H1 (cell line): ENCODE data around the gene CCDC33. TPM values are rescaled to one million over a fixed set of nuclear protein-coding genes. Genes with fewer than 3 reads are reported as not detected.

Source experiments
- CTCF ChIA-PET: fragments of 300-600 bp; sonication (Branson Sonifier 250); formaldehyde crosslinking; loops from one replicate; lab custom pipeline; 2021; ENCODE audit not compliant: partially characterized antibody; lab: Charles Lee
- POLR2A ChIA-PET: fragments of 300-600 bp; sonication (Branson Sonifier 250); formaldehyde crosslinking; loops from one replicate; lab custom pipeline; 2021; ENCODE audit warnings: inconsistent platforms; ENCODE audit not compliant: partially characterized antibody; lab: Charles Lee
- DNase-seq, 2 experiments: peaks; one replicate each; pipeline versions ENCODE4 v3.0.0 to v3.0.0-alpha.2; 2010 to 2022; ENCODE audit warnings: low spot score in 2 of 2, low read depth in 1 of 2, mixed read lengths in 1 of 2
- FAIRE-seq: peaks from 2 replicates; lab custom pipeline; 2011; peaks lifted over from hg19 to GRCh38; lab: Jason Lieb, UNC
- H2AFZ ChIP-seq: 2 replicates; pipeline ENCODE4 v1.8.1; 2012; ENCODE audit warnings: low read length, inconsistent platforms
- H2AK5ac ChIP-seq: 2 replicates; pipeline ENCODE4 v1.6.1; 2013; ENCODE audit warnings: low read depth, low read length
- H2BK120ac ChIP-seq: replicated peaks from 2 replicates; pipeline ENCODE3; 2013; ENCODE audit warnings: low read depth, low read length, inconsistent platforms
- H2BK12ac ChIP-seq: 2 replicates; pipeline ENCODE4 v1.6.1; 2013; ENCODE audit warnings: low read depth, low read length
- H2BK15ac ChIP-seq: 2 replicates; pipeline ENCODE4 v1.6.1; 2013; ENCODE audit warnings: low read length
- H2BK20ac ChIP-seq: 2 replicates; pipeline ENCODE4 v1.6.1; 2013; ENCODE audit warnings: low read length
- H2BK5ac ChIP-seq: 2 replicates; pipeline ENCODE4 v1.6.1; 2013; ENCODE audit warnings: low read depth, low read length
- H3K14ac ChIP-seq: 2 replicates; pipeline ENCODE4 v1.6.1; 2013; ENCODE audit warnings: inconsistent platforms; ENCODE audit not compliant: insufficient read length
- H3K18ac ChIP-seq: 2 replicates; pipeline ENCODE4 v1.6.1; 2013; ENCODE audit warnings: low read length; ENCODE audit errors: extremely low read depth
- H3K23ac ChIP-seq: 2 replicates; pipeline ENCODE4 v1.6.1; 2013; ENCODE audit warnings: inconsistent platforms; ENCODE audit not compliant: insufficient read length
- H3K23me2 ChIP-seq: 2 replicates; pipeline ENCODE4 v1.6.1; 2013; ENCODE audit warnings: low read depth, low read length
- H3K27ac ChIP-seq: 2 replicates; pipeline ENCODE4 v1.6.1; 2011; ENCODE audit warnings: low read depth, low read length, inconsistent platforms
- H3K27me3 ChIP-seq, 4 experiments: replicated peaks in 1 of 4; 1 replicate in 1 of 4; 2 replicates in 3 of 4; pipeline versions ENCODE4 v1.6.1 to v1.8.1; 2011 to 2013; ENCODE audit warnings: low read length in 3 of 4, mild to moderate bottlenecking in 3 of 4, inconsistent platforms in 2 of 4, mixed read lengths in 2 of 4, moderate library complexity in 1 of 4; ENCODE audit not compliant: control insufficient read depth in 3 of 4, insufficient read depth in 3 of 4; ENCODE audit errors: extremely low read depth in 1 of 4
- H3K36me3 ChIP-seq, 4 experiments: 2 replicates each; pipeline versions ENCODE4 v1.6.1 to v1.8.1; 2011 to 2013; ENCODE audit warnings: mild to moderate bottlenecking in 4 of 4, low read length in 3 of 4, moderate library complexity in 2 of 4, control low read depth in 1 of 4, inconsistent platforms in 1 of 4; ENCODE audit not compliant: insufficient read depth in 4 of 4, control insufficient read depth in 2 of 4
- H3K4ac ChIP-seq: replicated peaks from 2 replicates; pipeline ENCODE3; 2013; ENCODE audit warnings: low read length, low read depth, mixed read lengths, inconsistent platforms; ENCODE audit not compliant: insufficient read length
- H3K4me1 ChIP-seq, 4 experiments: replicated peaks in 1 of 4; 1 replicate in 1 of 4; 2 replicates in 3 of 4; pipeline versions ENCODE4 v1.6.1 to v1.8.1; 2011 to 2013; ENCODE audit warnings: low read length in 3 of 4, inconsistent platforms in 2 of 4, mixed read lengths in 1 of 4; ENCODE audit not compliant: insufficient read depth in 4 of 4, control insufficient read depth in 3 of 4
- H3K4me2 ChIP-seq, 2 experiments: 2 replicates each; pipeline versions ENCODE4 v1.6.1 to v1.8.1; 2011 to 2013; ENCODE audit warnings: low read depth in 2 of 2, low read length in 2 of 2, control low read depth in 1 of 2, inconsistent platforms in 1 of 2, mild to moderate bottlenecking in 1 of 2; ENCODE audit not compliant: insufficient read depth in 1 of 2
- H3K4me3 ChIP-seq, 4 experiments: fragments of 200-600, 300-600 bp in 1 of 4; sonication (generic), shearing (Covaris generic), sonication (Bioruptor Twin) in 1 of 4; 2 replicates each; pipeline versions ENCODE4 v1.5.1 to v1.8.1; 2011 to 2016; ENCODE audit warnings: low read length in 4 of 4, low read depth in 3 of 4, control low read depth in 2 of 4, inconsistent platforms in 2 of 4, mild to moderate bottlenecking in 2 of 4, mixed read lengths in 1 of 4, moderate library complexity in 1 of 4; ENCODE audit not compliant: insufficient read depth in 2 of 4; ENCODE audit errors: extremely low read depth in 1 of 4
- H3K56ac ChIP-seq: replicated peaks from 2 replicates; pipeline ENCODE3; 2013; ENCODE audit warnings: low read depth, mild to moderate bottlenecking, mixed read lengths, low read length, inconsistent platforms; ENCODE audit not compliant: insufficient read length
- H3K79me1 ChIP-seq: 2 replicates; pipeline ENCODE4 v1.6.1; 2013; ENCODE audit warnings: low read depth, low read length, control low read depth
- H3K79me2 ChIP-seq, 2 experiments: 2 replicates each; pipeline versions ENCODE4 v1.6.1 to v1.8.1; 2012 to 2013; ENCODE audit warnings: low read length in 2 of 2, mild to moderate bottlenecking in 2 of 2, inconsistent platforms in 1 of 2; ENCODE audit not compliant: insufficient read depth in 2 of 2, control insufficient read depth in 1 of 2
- H3K9ac ChIP-seq, 4 experiments: replicated peaks in 1 of 4; 1 replicate in 1 of 4; 2 replicates in 3 of 4; pipeline versions ENCODE4 v1.6.1 to v1.8.1; 2011 to 2013; ENCODE audit warnings: low read depth in 3 of 4, low read length in 3 of 4, control low read depth in 2 of 4, mild to moderate bottlenecking in 2 of 4, moderate library complexity in 2 of 4, inconsistent platforms in 1 of 4; ENCODE audit errors: extremely low read depth in 1 of 4
- H3K9me3 ChIP-seq, 2 experiments: 2 replicates each; pipeline versions ENCODE4 v1.6.1 to v1.8.1; 2012 to 2013; ENCODE audit warnings: mild to moderate bottlenecking in 2 of 2, moderate library complexity in 2 of 2, control low read depth in 1 of 2, inconsistent platforms in 1 of 2, low read depth in 1 of 2, low read length in 1 of 2, mixed read lengths in 1 of 2; ENCODE audit not compliant: insufficient read depth in 2 of 2
- H4K20me1 ChIP-seq, 2 experiments: replicated peaks in 1 of 2; 2 replicates each; pipeline versions ENCODE3 to v1.8.1; 2011 to 2013; ENCODE audit warnings: inconsistent platforms in 2 of 2, low read length in 2 of 2, mild to moderate bottlenecking in 1 of 2; ENCODE audit not compliant: insufficient read depth in 2 of 2, control insufficient read depth in 1 of 2
- H4K5ac ChIP-seq: 2 replicates; pipeline ENCODE4 v1.6.1; 2013; ENCODE audit warnings: low read length, low read depth, mixed read lengths, inconsistent platforms; ENCODE audit not compliant: insufficient read length
- H4K8ac ChIP-seq: 2 replicates; pipeline ENCODE4 v1.8.0; 2013; ENCODE audit warnings: mild to moderate bottlenecking, moderate library complexity, low read length, inconsistent platforms; ENCODE audit not compliant: insufficient read depth; ENCODE audit errors: extremely low read depth
- H4K91ac ChIP-seq: replicated peaks from 2 replicates; pipeline ENCODE3; 2013; ENCODE audit warnings: low read length, mixed read lengths, inconsistent platforms; ENCODE audit not compliant: insufficient read length
- CBX5 ChIP-seq: fragments of 300-800, 300-1000 bp; sonication (generic); IDR thresholded peaks from 2 replicates; pipeline ENCODE4 v1.7.1; 2016; ENCODE audit warnings: antibody characterized with exemption, low read length, low read depth
- CBX8 ChIP-seq: fragments of 300-800, 300-1000 bp; sonication (generic); IDR thresholded peaks from 2 replicates; pipeline ENCODE4 v1.7.1; 2016; ENCODE audit warnings: low read depth, low read length, borderline replicate concordance
- CEBPB ChIP-seq: IDR thresholded peaks from 2 replicates; pipeline ENCODE4 v1.6.1; 2012; ENCODE audit warnings: low read depth, low read length
- MAFK ChIP-seq: IDR thresholded peaks from 2 replicates; pipeline ENCODE4 v1.6.1; 2012; ENCODE audit warnings: low read depth, mild to moderate bottlenecking, improper control_type of control experiment, low read length
- NRF1 ChIP-seq: IDR thresholded peaks from 2 replicates; pipeline ENCODE4 v1.6.1; 2011; ENCODE audit warnings: mild to moderate bottlenecking, low read depth, low read length, improper control_type of control experiment
- PHF8 ChIP-seq: fragments of 200-600 bp; sonication (generic); conservative IDR thresholded peaks from 2 replicates; pipeline ENCODE4 v1.7.1; 2012; ENCODE audit warnings: low read depth, mild to moderate bottlenecking, inconsistent platforms, low read length, moderate library complexity
- POLR2AphosphoS5 ChIP-seq: IDR thresholded peaks from 2 replicates; pipeline ENCODE4 v1.6.1; 2011; ENCODE audit warnings: low read depth, low read length
- POU5F1 ChIP-seq: IDR thresholded peaks from 2 replicates; pipeline ENCODE4 v1.6.1; 2011; ENCODE audit warnings: low read depth, mild to moderate bottlenecking, low read length, moderate library complexity
- RFX5 ChIP-seq: IDR thresholded peaks from 2 replicates; pipeline ENCODE4 v1.6.1; 2011; ENCODE audit warnings: low read depth, low read length, improper control_type of control experiment, borderline replicate concordance
- SIRT6 ChIP-seq: IDR thresholded peaks from one replicate; pipeline ENCODE4 v1.7.1; 2012; ENCODE audit warnings: low read length, inconsistent platforms
- SIX5 ChIP-seq: IDR thresholded peaks from 2 replicates; pipeline ENCODE4 v1.6.1; 2011; ENCODE audit warnings: mild to moderate bottlenecking, low read depth, low read length
- SP4 ChIP-seq: IDR thresholded peaks from 2 replicates; pipeline ENCODE4 v1.6.1; 2012; ENCODE audit warnings: low read length, inconsistent platforms
- SRF ChIP-seq: IDR thresholded peaks from 2 replicates; pipeline ENCODE4 v1.6.1; 2011; ENCODE audit warnings: mild to moderate bottlenecking, low read depth, low read length, moderate library complexity
- TAF7 ChIP-seq: optimal IDR thresholded peaks from 2 replicates; pipeline ENCODE3; 2011; ENCODE audit warnings: low read depth, mild to moderate bottlenecking, inconsistent platforms, low read length, moderate library complexity, borderline replicate concordance
- TCF12 ChIP-seq: IDR thresholded peaks from 2 replicates; pipeline ENCODE4 v1.6.1; 2011; ENCODE audit warnings: low read depth, mild to moderate bottlenecking, low read length
- TEAD4 ChIP-seq: IDR thresholded peaks from 2 replicates; pipeline ENCODE4 v1.6.1; 2012; ENCODE audit warnings: low read depth, low read length, inconsistent platforms, mixed read lengths
- WGBS, 2 experiments: shearing (Covaris generic) in 1 of 2; methylation state at CpG; one replicate each; pipeline versions ENCODE4 v1.1.6 to v1.1.7; 2013 to 2015; ENCODE audit warnings: low lambda C conversion rate in 2 of 2, mixed read lengths in 2 of 2, inconsistent platforms in 1 of 2, low coverage in 1 of 2, missing lambda C conversion rate in 1 of 2; ENCODE audit not compliant: insufficient replicate concordance in 2 of 2, insufficient coverage in 1 of 2, insufficient read length in 1 of 2; ENCODE audit errors: extremely low coverage in 1 of 2, missing lambda C conversion rate in 1 of 2; 5-methylcytosine and 5-hydroxymethylcytosine counted together
- polyA plus RNA-seq, 7 experiments: library from polyadenylated mRNA; depleted of rRNA in 3 of 7; stranded (reverse) in 5 of 7; unstranded in 2 of 7; fragments of >200 nt in 5 of 7; fragments of 200-250 nt in 2 of 7; gene quantifications; 1 replicate in 5 of 7; 2 replicates in 1 of 7; 4 replicates in 1 of 7; pipeline versions ENCODE4 v1.2.1 to v1.2.3, GENCODE V29; 2011 to 2013; ENCODE audit warnings: missing spikeins in 2 of 7, mixed read lengths in 2 of 7
- total RNA-seq: library from RNA; stranded (reverse); fragmentation: NEBNext Ultra II Directional; extraction: Animal tissue kit (Norgen Biotek cat#: 25700); gene quantifications from 2 replicates; pipeline ENCODE4 v1.2.1, GENCODE V29; 2021

CCDC33 gene
- total and polyA plus RNA-seq, 2 of the 8 experiments (the other 6 are each of a cell fraction or from before 2014, with no cell fraction given) = 2.0 to 2.7 TPM

DNA sequence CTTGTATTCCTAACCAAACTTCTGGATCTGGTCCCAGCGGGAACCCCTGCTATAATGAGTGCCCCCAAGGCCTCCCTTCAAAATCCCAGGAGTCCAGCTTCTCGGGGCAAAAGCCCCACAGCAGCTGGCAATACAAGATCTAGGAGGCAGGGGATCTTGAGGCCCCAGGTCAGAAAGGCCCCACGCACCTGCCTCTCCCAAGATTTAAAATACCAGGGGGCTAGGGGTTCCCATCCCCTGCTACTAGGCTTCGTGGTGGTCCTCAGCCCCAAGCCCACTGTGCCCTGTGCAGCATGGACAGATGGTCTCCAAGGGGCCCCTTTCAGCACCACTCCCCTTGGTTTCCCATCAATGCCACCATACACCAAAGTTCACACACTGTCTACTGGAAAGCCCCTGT, 147.2 kb downstream of the CCDC33 start:
- Histone ChIP-seq H4K91ac (no peak overlapping the region), H2BK20ac (no peak overlapping the region), H3K4ac (no peak overlapping the region), H3K23me2 (no peaks in the 10 kb centered on the region), H3K27ac (no peak overlapping the region), H3K27me3 (no peaks in the 10 kb centered on the region), H2BK5ac (no peak overlapping the region), H2AFZ (no peak overlapping the region), H2BK120ac (no peak overlapping the region), H3K4me1 (peaks cover 0 to 18% (median 11%) of the 10 kb centered on the region in 4 experiments; a peak in 5 of 7 replicates), H3K36me3 (no peaks in the 10 kb centered on the region), H4K5ac (no peak overlapping the region), H3K18ac (no peak overlapping the region), H3K4me3 (no peak overlapping the region), H3K23ac (no peak overlapping the region), H3K79me1 (no peaks in the 10 kb centered on the region), H3K56ac (no peak overlapping the region), H3K79me2 (no peaks in the 10 kb centered on the region), H3K4me2 (no peak overlapping the region), H3K14ac (no peak overlapping the region), H3K9me3 (no peaks in the 10 kb centered on the region), H4K8ac (no peak overlapping the region), H3K9ac (no peak overlapping the region), H2AK5ac (no peak overlapping the region), H2BK12ac (no peak overlapping the region), H2BK15ac (no peak overlapping the region), H4K20me1 (no peaks in the 10 kb centered on the region)
- DNase-seq = no peak
- ChIA-PET CTCF (interaction anchor here (1.0 to 36.8 kb wide), 21 partner anchors 11 to 248 kb away, joined by 3 to 1311 read pairs (median 4); partner anchors contain the start of gene SEMA7A), POLR2A (interaction anchor here (1.1 to 2.6 kb wide), 2 partner anchors 48 to 51 kb away, joined by 3 to 9 read pairs; partner anchors contain the start of gene SEMA7A)
- no peak for FAIRE-seq
- WGBS, 2 experiments = 91% methylated on average over 4 of the region's 4 CpGs; no CpG with 5 or more reads in 1 of the 2 experiments
- no peak for TF ChIP-seq SRF
- no peak for TF ChIP-seq CBX8
- TF ChIP-seq TAF7 = no peak
- TF ChIP-seq POLR2AphosphoS5 = no peak
- no peak for TF ChIP-seq RFX5
- no peak for TF ChIP-seq CEBPB
- no peak for TF ChIP-seq PHF8
- TF ChIP-seq TEAD4 = no peak
- TF ChIP-seq CBX5 = no peak
- no peak for TF ChIP-seq SIRT6
- TF ChIP-seq MAFK = no peak
- no peak for TF ChIP-seq SIX5
- TF ChIP-seq SP4 = no peak
- TF ChIP-seq NRF1 = no peak
- no peak for TF ChIP-seq POU5F1
- no peak for TF ChIP-seq TCF12
